Lower lobe of right lung (tissue), 2 donors: ENCODE data around the gene SLAMF9. TPM values are rescaled to one million over a fixed set of nuclear protein-coding genes. Genes with fewer than 3 reads are reported as not detected.
A peak's percentile ranks its signal among the peaks of the same experiment; 100 is the strongest.
"Not testable (repeated sequence)": the region's sequence is repeated elsewhere in the genome, so short reads cannot be mapped to it uniquely, and the experiment has no call there.

ENCODE experiments used
- ATAC-seq, 2 donors: fragments of 200-7000 bp; cut with Tn5 transposase; one replicate each; pipeline ENCODE4 v1.9.1; 2020 to 2022; ENCODE audit warnings: mild to moderate bottlenecking in 2 of 2, moderate library complexity in 2 of 2
- DNase-seq: peaks from one replicate; pipeline ENCODE4 v3.0.0-alpha.2; 2020
- H3K27ac ChIP-seq: fragments of 200-600 bp; one replicate; pipeline ENCODE4 v1.8.0; 2022
- H3K27me3 ChIP-seq: fragments of 200-600 bp; one replicate; pipeline ENCODE4 v1.8.0; 2022; ENCODE audit warnings: low read depth
- H3K36me3 ChIP-seq: fragments of 200-600 bp; one replicate; pipeline ENCODE4 v1.8.0; 2022; ENCODE audit warnings: mild to moderate bottlenecking
- H3K4me1 ChIP-seq: fragments of 200-600 bp; one replicate; pipeline ENCODE4 v1.8.0; 2022
- H3K4me3 ChIP-seq: fragments of 200-600 bp; one replicate; pipeline ENCODE4 v1.8.0; 2022; ENCODE audit warnings: mild to moderate bottlenecking
- H3K9me3 ChIP-seq: fragments of 200-600 bp; one replicate; pipeline ENCODE4 v1.8.0; 2022
- CTCF ChIP-seq: fragments of 200-600 bp; IDR thresholded peaks from one replicate; pipeline ENCODE4 v1.8.0; 2022; ENCODE audit warnings: antibody characterized with exemption, mild to moderate bottlenecking
- intact Hi-C: fragments of 100-400 bp; cut with DNase I; formaldehyde crosslinking; loops from one replicate; pipeline ENCODE4 v1.11.0; 2022
- total RNA-seq: library from RNA; stranded (reverse); fragmentation: NEBNext Ultra II Directional; extraction: Animal tissue kit (Norgen Biotek cat#: 25700); gene quantifications from one replicate; pipeline ENCODE4 v1.2.1, GENCODE V29; 2021
- donor health status: DM: no; HTN: yes; CAD: no; lungs with severe emphysema.

The SLAMF9 gene
- total RNA-seq, 1 donor from 2014 or later = not detected

DNA sequence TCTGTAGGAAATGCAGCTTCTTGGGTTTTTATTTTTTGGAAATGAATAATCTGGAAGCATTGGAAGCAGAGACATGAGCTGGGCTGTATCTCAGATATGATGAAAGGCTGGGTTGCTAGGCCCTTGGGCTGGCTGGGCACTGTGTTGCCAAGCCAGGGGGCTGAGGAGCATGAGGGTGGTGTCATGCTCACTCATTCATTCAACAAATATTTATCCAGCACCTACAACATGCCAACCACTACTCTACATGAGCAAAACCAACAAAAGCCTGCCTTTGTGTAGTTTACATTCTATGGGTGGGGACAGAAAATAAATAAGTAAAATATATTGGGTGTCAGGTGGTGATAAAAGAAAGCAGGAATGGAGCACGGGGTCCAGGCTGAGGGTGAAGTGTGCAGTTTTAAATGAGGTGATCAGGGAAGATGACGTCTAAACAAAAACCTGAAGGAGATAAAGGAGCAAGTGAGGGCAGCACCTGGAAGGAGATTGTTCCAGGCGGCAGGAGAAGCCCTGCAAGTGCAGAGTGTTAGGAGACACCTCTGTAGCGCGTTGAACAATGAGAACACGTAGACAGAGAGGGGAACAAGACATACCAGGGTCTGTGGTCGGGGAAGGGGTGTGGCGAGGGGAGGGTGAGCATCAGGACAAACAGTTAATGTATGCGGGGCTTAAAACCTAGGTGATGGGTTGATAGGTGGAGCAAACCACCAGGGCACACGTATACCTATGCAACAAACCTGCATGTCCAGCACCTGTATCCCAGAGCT lies 39.6 kb downstream of the SLAMF9 start:
- intact Hi-C loops = no loop called here
- Histone ChIP-seq H3K4me3 (no peak overlapping the region), H3K4me1 (peaks cover 76% of the 10 kb centered on the region), H3K36me3 (peaks cover 30% of the 10 kb centered on the region), H3K27ac (peak overlapping the region; percentile 84), H3K9me3 (no peaks in the 10 kb centered on the region), H3K27me3 (no peaks in the 10 kb centered on the region)
- ATAC-seq (peak; percentile 46 to 56), DNase-seq (no peak)
- TF ChIP-seq CTCF = no peak

DNA sequence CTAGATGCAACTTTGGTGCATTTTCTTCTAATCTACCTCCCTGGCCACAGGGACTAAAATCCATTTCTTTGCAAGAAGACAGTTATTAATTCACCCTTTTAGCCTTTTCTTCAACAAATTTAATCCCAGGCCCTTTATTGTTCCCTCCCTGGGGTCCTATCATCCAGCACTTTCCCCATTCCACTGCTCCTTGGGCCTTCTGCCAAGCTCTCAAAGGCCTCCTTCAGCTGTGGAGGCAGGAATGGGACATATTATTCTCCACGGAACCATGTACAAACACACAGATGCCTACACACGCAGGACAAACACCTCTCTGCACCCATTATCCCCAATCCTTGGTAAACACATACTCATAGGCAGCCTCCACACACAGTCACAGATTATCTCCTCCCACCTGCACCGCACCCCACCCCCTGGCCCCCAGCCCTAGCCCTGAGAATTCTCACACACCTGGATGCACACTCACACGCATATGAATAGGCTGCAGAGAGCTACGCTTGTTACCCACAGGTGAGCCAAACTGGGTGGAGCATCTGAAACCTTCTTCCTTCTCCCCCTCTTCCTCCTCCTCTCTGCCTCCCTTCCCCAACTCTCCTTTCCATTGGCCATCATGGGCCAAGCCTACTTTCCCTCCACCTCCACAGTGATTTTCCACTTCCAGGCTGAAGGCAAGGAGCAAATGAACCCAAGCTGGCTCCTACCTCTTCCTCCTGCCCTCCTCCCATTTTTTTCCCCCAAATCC lies 40.4 kb downstream of the SLAMF9 start:
- Histone ChIP-seq H3K27ac (peak overlapping the region; percentile 84), H3K27me3 (no peaks in the 10 kb centered on the region), H3K9me3 (no peaks in the 10 kb centered on the region), H3K4me3 (no peak overlapping the region), H3K4me1 (peaks cover 71% of the 10 kb centered on the region), H3K36me3 (peaks cover 22% of the 10 kb centered on the region)
- ATAC-seq (peak; percentile 57 to 71), DNase-seq (no peak)
- TF ChIP-seq CTCF = no peak
- intact Hi-C loops = no loop called here

GRCh38 chr1:159911326-159912070 lies 42.5 kb downstream of the SLAMF9 start:
- no peak for DNase-seq
- ATAC-seq = no peak
- H3K27me3 ChIP-seq = no peaks in the 10 kb centered on the region
- H3K9me3 ChIP-seq = no peaks in the 10 kb centered on the region
- H3K4me3 ChIP-seq = no peak overlapping the region
- peak overlapping the region; percentile 84 for H3K27ac ChIP-seq
- H3K4me1 ChIP-seq = peaks cover 50% of the 10 kb centered on the region
- TF ChIP-seq CTCF = no peak
- peaks cover under 1% of the 10 kb centered on the region for H3K36me3 ChIP-seq
- intact Hi-C loops = no loop called here

DNA sequence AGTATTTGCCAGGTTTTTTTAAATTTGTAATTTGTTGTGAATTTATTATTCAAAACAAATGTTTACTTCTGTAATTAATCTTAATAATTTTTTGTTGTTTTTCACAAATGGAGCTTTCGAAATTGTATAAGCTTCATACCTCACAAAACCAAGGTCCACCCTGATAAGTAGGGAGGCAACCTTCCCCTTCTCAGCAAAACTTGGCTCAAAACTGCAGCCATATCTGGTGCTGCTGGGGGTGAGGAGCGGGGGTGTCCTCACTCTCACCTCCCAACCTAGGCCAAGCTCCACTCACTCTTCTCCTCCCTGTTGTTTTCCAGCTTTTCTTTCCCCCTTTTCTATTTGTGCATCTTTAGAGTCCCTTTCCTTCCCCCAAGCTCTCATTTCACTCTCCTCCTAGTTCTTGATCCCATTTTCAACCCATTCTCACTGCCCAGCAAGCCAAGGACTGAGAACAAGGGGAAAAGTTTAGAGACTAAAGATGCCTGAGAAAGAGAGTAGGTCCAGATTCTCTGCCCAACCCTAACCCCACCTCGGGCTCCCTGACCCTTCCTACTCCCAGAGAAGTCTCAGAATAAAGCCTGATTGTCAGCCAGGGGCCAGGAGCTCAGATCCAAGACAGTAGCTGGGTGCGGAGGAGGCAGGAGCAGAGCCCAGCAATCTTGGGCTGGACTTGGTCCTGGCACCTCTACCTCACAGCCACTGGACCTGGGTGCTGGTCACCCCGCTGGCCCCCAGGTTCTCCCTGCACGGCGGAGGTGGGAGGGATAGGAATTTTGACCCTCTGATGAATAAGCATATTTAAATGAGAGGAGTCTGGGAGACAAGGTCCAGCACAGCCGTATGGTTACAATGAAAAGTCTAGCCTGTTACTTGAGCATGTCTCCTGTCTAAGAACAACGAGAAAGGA lies 45.8 kb downstream of the SLAMF9 start:
- ATAC-seq = no peak
- Histone ChIP-seq H3K4me3 (no peak overlapping the region), H3K27me3 (no peaks in the 10 kb centered on the region), H3K4me1 (peaks cover 36% of the 10 kb centered on the region), H3K27ac (no peak overlapping the region), H3K9me3 (no peaks in the 10 kb centered on the region), H3K36me3 (no peaks in the 10 kb centered on the region)
- intact Hi-C loops = no loop called here
- TF ChIP-seq CTCF = no peak
- no peak for DNase-seq

GRCh38 chr1:159906960-159907359 lies 47.1 kb downstream of the SLAMF9 start:
- no peak for TF ChIP-seq CTCF
- Histone ChIP-seq H3K4me1 (peaks cover 27% of the 10 kb centered on the region), H3K27me3 (no peaks in the 10 kb centered on the region), H3K4me3 (no peak overlapping the region), H3K9me3 (no peaks in the 10 kb centered on the region), H3K27ac (no peak overlapping the region), H3K36me3 (no peaks in the 10 kb centered on the region)
- intact Hi-C loops = no loop called here
- DNase-seq = no peak
- no peak for ATAC-seq

- intact Hi-C loops, H3K36me3 ChIP-seq, ATAC-seq, H3K27ac ChIP-seq, H3K4me3 ChIP-seq, H3K27me3 ChIP-seq, DNase-seq, H3K9me3 ChIP-seq: not testable (repeated sequence)
- H3K4me1 ChIP-seq = peaks cover 19% of the 10 kb centered on the region
Observed at GRCh38 chr1:159904036-159904435, 50.0 kb downstream of the SLAMF9 start.
